HEK293 (cell line): ENCODE measurements around the gene DNAJB5.
"Not testable (repeated sequence)": the region's sequence is repeated elsewhere in the genome, so short reads cannot be mapped to it uniquely, and the experiment has no call there.

Experiments used
- CTCF ChIA-PET: fragments of 350-600 bp; formaldehyde crosslinking; extraction: SDS; loops from one replicate; lab custom pipeline; 2021; ENCODE audit warnings: antibody characterized with exemption; lab: Yijun Ruan, JAX
- POLR2A ChIA-PET: fragments of 300-600 bp; formaldehyde crosslinking; extraction: SDS; loops from one replicate; lab custom pipeline; 2020; ENCODE audit warnings: antibody characterized with exemption, inconsistent platforms; lab: Yijun Ruan, JAX
- H3K27ac ChIP-seq: fragments of 200-500 bp; sonication (Bioruptor generic); 2 replicates; pipeline ENCODE4 v1.5.1; 2014; ENCODE audit warnings: low read depth, low read length, control low read depth, inconsistent platforms; ENCODE audit errors: extremely low read depth
- H3K36me3 ChIP-seq, 2 experiments: fragments of 200-500 bp in 1 of 2; sonication (Bioruptor generic) in 1 of 2; 1 replicate in 1 of 2; 2 replicates in 1 of 2; pipeline ENCODE4 v1.5.1; 2014 to 2017; ENCODE audit warnings: inconsistent platforms in 2 of 2, low read length in 2 of 2; ENCODE audit not compliant: control insufficient read depth in 2 of 2, insufficient read depth in 1 of 2
- H3K4me1 ChIP-seq: fragments of 200-500 bp; sonication (Bioruptor generic); 2 replicates; pipeline ENCODE4 v1.5.1; 2014; ENCODE audit warnings: mild to moderate bottlenecking, low read length, inconsistent platforms; ENCODE audit not compliant: control insufficient read depth, insufficient read depth
- H3K4me3 ChIP-seq: 2 replicates; pipeline ENCODE4 v1.5.1; 2011; ENCODE audit warnings: low read depth, mild to moderate bottlenecking, control low read depth, low read length, moderate library complexity
- H3K9me3 ChIP-seq: fragments of 200-500 bp; sonication (Bioruptor generic); 2 replicates; pipeline ENCODE4 v1.5.1; 2014; ENCODE audit warnings: low read depth, low read length, inconsistent platforms; ENCODE audit not compliant: control insufficient read depth, insufficient read depth
- MYNN ChIP-seq: fragments of 450-650 bp; formaldehyde crosslinking; IDR thresholded peaks from 2 replicates; pipeline ENCODE4 v1.5.1; 2016; ENCODE audit warnings: missing biosample characterization, missing genetic modification characterization, borderline replicate concordance
- SCRT1 ChIP-seq: fragments of 450-650 bp; formaldehyde crosslinking; IDR thresholded peaks from 2 replicates; pipeline ENCODE4 v1.5.1; 2016; ENCODE audit warnings: missing biosample characterization, missing genetic modification characterization, borderline replicate concordance
- TCF7L2 ChIP-seq: IDR thresholded peaks from 2 replicates; pipeline ENCODE4 v1.6.1; 2011; ENCODE audit warnings: low read depth, mild to moderate bottlenecking, inconsistent platforms, low read length, moderate library complexity, borderline replicate concordance
- ZBTB21 ChIP-seq: fragments of 450-650 bp; formaldehyde crosslinking; IDR thresholded peaks from 2 replicates; pipeline ENCODE4 v1.5.1; 2017; ENCODE audit warnings: missing biosample characterization, missing genetic modification characterization
- ZFP41 ChIP-seq: fragments of 450-650 bp; formaldehyde crosslinking; IDR thresholded peaks from 2 replicates; pipeline ENCODE4 v1.5.1; 2016; ENCODE audit warnings: missing biosample characterization, missing genetic modification characterization, borderline replicate concordance
- ZIC2 ChIP-seq: fragments of 450-650 bp; formaldehyde crosslinking; IDR thresholded peaks from 2 replicates; pipeline ENCODE4 v1.5.1; 2016; ENCODE audit warnings: missing biosample characterization, missing genetic modification characterization
- ZNF121 ChIP-seq: fragments of 450-650 bp; formaldehyde crosslinking; IDR thresholded peaks from 2 replicates; pipeline ENCODE4 v1.5.1; 2016; ENCODE audit warnings: missing biosample characterization, missing genetic modification characterization
- ZNF157 ChIP-seq: fragments of 450-650 bp; formaldehyde crosslinking; IDR thresholded peaks from 2 replicates; pipeline ENCODE4 v1.5.1; 2016; ENCODE audit warnings: missing biosample characterization, missing genetic modification characterization
- ZNF302 ChIP-seq: fragments of 450-650 bp; formaldehyde crosslinking; IDR thresholded peaks from 2 replicates; pipeline ENCODE4 v1.5.1; 2016; ENCODE audit warnings: missing biosample characterization, missing genetic modification characterization, low read depth
- ZNF394 ChIP-seq: fragments of 450-650 bp; formaldehyde crosslinking; IDR thresholded peaks from 2 replicates; pipeline ENCODE4 v1.5.1; 2016; ENCODE audit warnings: missing biosample characterization, missing genetic modification characterization, mild to moderate bottlenecking, moderate library complexity, borderline replicate concordance
- ZNF521 ChIP-seq: fragments of 450-650 bp; formaldehyde crosslinking; IDR thresholded peaks from 2 replicates; pipeline ENCODE4 v1.5.1; 2017; ENCODE audit warnings: missing biosample characterization, mild to moderate bottlenecking, missing genetic modification characterization
- ZNF626 ChIP-seq: fragments of 450-650 bp; sonication (Bioruptor Pico); formaldehyde crosslinking; IDR thresholded peaks from 2 replicates; pipeline ENCODE4 v1.5.1; 2018; ENCODE audit warnings: missing biosample characterization, missing genetic modification characterization, inconsistent platforms
- ZNF670 ChIP-seq: fragments of 450-650 bp; formaldehyde crosslinking; IDR thresholded peaks from 2 replicates; pipeline ENCODE4 v1.5.1; 2016; ENCODE audit warnings: missing biosample characterization, missing genetic modification characterization, low read depth
- ZXDB ChIP-seq: fragments of 450-650 bp; formaldehyde crosslinking; IDR thresholded peaks from 2 replicates; pipeline ENCODE4 v1.5.1; 2016; ENCODE audit warnings: missing biosample characterization, missing genetic modification characterization
- TF ChIP-seq, protein P1 (sequence below): fragments of 450-650 bp; formaldehyde crosslinking; IDR thresholded peaks from 2 replicates; pipeline ENCODE4 v1.5.1; 2016; ENCODE audit warnings: missing biosample characterization, missing genetic modification characterization
- TF ChIP-seq, protein P2 (sequence below): fragments of 450-650 bp; formaldehyde crosslinking; IDR thresholded peaks from 2 replicates; pipeline ENCODE4 v1.5.1; 2016; ENCODE audit warnings: missing biosample characterization, missing genetic modification characterization
- TF ChIP-seq, protein P3 (sequence below): fragments of 450-650 bp; formaldehyde crosslinking; IDR thresholded peaks from 2 replicates; pipeline ENCODE4 v1.5.1; 2016; ENCODE audit warnings: missing biosample characterization, missing genetic modification characterization
- TF ChIP-seq, protein P4 (sequence below): fragments of 450-650 bp; formaldehyde crosslinking; IDR thresholded peaks from 2 replicates; pipeline ENCODE4; 2016; ENCODE audit warnings: missing biosample characterization, missing genetic modification characterization
- TF ChIP-seq, protein P5 (sequence below): fragments of 450-650 bp; formaldehyde crosslinking; IDR thresholded peaks from 2 replicates; pipeline ENCODE4 v1.5.1; 2017; ENCODE audit warnings: missing biosample characterization, missing genetic modification characterization
- TF ChIP-seq, protein P6 (sequence below): fragments of 450-650 bp; formaldehyde crosslinking; IDR thresholded peaks from 2 replicates; pipeline ENCODE4 v1.5.1; 2017; ENCODE audit warnings: missing biosample characterization, missing genetic modification characterization
- TF ChIP-seq, protein P7 (sequence below): fragments of 450-650 bp; formaldehyde crosslinking; IDR thresholded peaks from 2 replicates; pipeline ENCODE4 v1.5.1; 2016; ENCODE audit warnings: missing biosample characterization, missing genetic modification characterization, low read depth

DNAJB5 gene

DNA sequence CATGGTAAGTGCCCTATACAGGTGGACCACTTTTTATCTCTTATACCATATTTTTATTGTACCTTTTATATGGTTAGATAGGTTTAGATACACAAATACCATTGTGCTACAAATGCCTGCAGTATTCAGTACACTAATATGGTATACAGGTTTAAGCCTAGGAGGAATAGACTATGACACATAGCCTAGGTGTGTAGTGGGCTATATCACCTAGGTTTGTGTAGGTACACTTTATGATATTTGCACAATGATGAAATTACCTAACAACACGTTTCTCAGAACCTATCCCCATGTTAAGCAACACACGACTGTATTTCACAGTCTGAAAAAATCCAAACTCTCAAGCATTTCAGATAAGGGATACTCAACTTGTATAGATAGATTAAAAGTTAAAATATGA lies 41.1 kb upstream of the DNAJB5 start (continued):
- TF ChIP-seq, protein P1, sequence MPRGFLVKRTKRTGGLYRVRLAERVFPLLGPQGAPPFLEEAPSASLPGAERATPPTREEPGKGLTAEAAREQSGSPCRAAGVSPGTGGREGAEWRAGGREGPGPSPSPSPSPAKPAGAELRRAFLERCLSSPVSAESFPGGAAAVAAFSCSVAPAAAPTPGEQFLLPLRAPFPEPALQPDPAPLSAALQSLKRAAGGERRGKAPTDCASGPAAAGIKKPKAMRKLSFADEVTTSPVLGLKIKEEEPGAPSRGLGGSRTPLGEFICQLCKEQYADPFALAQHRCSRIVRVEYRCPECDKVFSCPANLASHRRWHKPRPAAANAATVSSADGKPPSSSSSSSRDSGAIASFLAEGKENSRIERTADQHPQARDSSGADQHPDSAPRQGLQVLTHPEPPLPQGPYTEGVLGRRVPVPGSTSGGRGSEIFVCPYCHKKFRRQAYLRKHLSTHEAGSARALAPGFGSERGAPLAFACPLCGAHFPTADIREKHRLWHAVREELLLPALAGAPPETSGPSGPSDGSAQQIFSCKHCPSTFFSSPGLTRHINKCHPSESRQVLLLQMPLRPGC (tag by site-specific recombination), result no peak
- TF ChIP-seq ZXDB (tag by site-specific recombination), result no peak
- no peak for TF ChIP-seq ZNF521 (tag by site-specific recombination)
- TF ChIP-seq, protein P2, sequence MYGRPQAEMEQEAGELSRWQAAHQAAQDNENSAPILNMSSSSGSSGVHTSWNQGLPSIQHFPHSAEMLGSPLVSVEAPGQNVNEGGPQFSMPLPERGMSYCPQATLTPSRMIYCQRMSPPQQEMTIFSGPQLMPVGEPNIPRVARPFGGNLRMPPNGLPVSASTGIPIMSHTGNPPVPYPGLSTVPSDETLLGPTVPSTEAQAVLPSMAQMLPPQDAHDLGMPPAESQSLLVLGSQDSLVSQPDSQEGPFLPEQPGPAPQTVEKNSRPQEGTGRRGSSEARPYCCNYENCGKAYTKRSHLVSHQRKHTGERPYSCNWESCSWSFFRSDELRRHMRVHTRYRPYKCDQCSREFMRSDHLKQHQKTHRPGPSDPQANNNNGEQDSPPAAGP (tag by site-specific recombination), result no peak
- TF ChIP-seq, protein P3, sequence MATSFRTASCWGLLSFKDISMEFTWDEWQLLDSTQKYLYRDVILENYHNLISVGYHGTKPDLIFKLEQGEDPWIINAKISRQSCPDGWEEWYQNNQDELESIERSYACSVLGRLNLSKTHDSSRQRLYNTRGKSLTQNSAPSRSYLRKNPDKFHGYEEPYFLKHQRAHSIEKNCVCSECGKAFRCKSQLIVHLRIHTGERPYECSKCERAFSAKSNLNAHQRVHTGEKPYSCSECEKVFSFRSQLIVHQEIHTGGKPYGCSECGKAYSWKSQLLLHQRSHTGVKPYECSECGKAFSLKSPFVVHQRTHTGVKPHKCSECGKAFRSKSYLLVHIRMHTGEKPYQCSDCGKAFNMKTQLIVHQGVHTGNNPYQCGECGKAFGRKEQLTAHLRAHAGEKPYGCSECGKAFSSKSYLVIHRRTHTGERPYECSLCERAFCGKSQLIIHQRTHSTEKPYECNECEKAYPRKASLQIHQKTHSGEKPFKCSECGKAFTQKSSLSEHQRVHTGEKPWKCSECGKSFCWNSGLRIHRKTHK (tag by site-specific recombination), result no peak
- TF ChIP-seq ZNF121 (tag by site-specific recombination), result no peak
- TF ChIP-seq, protein P4, sequence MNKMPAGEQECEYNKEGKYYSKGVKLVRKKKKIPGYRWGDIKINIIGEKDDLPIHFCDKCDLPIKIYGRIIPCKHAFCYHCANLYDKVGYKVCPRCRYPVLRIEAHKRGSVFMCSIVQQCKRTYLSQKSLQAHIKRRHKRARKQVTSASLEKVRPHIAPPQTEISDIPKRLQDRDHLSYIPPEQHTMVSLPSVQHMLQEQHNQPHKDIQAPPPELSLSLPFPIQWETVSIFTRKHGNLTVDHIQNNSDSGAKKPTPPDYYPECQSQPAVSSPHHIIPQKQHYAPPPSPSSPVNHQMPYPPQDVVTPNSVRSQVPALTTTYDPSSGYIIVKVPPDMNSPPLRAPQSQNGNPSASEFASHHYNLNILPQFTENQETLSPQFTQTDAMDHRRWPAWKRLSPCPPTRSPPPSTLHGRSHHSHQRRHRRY (tag by site-specific recombination), result no peak
- TF ChIP-seq ZNF626 (tag by site-specific recombination), result no peak
- no peak for TF ChIP-seq SCRT1 (tag by site-specific recombination)
- TF ChIP-seq, protein P5, sequence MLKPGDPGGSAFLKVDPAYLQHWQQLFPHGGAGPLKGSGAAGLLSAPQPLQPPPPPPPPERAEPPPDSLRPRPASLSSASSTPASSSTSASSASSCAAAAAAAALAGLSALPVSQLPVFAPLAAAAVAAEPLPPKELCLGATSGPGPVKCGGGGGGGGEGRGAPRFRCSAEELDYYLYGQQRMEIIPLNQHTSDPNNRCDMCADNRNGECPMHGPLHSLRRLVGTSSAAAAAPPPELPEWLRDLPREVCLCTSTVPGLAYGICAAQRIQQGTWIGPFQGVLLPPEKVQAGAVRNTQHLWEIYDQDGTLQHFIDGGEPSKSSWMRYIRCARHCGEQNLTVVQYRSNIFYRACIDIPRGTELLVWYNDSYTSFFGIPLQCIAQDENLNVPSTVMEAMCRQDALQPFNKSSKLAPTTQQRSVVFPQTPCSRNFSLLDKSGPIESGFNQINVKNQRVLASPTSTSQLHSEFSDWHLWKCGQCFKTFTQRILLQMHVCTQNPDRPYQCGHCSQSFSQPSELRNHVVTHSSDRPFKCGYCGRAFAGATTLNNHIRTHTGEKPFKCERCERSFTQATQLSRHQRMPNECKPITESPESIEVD (tag by site-specific recombination), result no peak
- TF ChIP-seq, all 188 proteins: peak for 0

DNA sequence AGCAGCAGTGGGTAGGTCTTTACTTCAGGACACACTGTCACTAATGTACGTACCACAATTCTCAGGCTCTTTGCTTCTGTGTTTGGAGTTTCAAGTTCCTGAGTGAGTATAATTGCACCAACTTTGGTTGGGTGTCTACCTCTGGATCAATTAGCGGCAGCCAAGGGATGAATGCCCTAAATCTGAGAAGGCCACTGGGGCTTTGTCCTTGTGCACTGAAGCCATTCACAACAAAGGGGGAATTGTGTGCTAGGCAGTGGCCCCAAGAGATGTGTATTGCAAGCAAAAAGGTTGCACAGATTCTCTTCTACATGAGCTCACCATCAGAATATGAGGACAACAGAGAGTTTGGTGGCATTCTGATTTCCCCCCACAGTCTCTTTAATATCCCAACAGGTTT lies 35.3 kb upstream of the DNAJB5 start:
- no peak overlapping the region for H3K4me3 ChIP-seq
- CTCF ChIA-PET, result interaction anchor here (0.6 to 1.7 kb wide), 2 partner anchors 31 to 40 kb away, joined by 3 read pairs; no protein-coding TSS in a partner anchor

DNA sequence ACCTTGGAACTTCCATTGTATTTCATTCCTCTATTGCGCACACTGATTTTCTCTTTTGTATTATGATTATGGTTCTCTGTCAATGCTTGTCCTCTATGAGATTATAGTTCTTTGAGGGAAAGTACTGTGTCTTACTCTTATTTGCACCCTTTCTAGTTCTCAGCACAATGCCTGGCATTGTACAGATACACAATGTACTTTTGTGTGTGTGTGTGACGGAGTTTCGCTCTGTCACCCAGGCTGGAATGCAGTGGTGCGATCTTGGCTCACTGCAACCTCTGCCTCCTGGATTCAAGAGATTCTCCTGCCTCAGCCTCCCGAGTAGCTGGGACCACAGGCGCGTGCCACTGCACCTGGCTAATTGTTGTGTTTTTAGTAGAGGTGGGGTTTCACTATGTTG lies 33.5 kb upstream of the DNAJB5 start:
- H3K36me3 ChIP-seq, POLR2A ChIA-PET, H3K4me3 ChIP-seq, H3K27ac ChIP-seq, H3K9me3 ChIP-seq, H3K4me1 ChIP-seq: not testable (repeated sequence)
- CTCF ChIA-PET, result interaction anchor here (0.7 kb wide), 1 partner anchor 27 kb away, joined by 3 read pairs; no protein-coding TSS in a partner anchor

More for the DNA sequence above, 35.3 kb upstream of the DNAJB5 start:
- no peaks in the 10 kb centered on the region for H3K36me3 ChIP-seq
- TF ChIP-seq ZFP41 (tag by site-specific recombination) (no peak), ZNF302 (tag by site-specific recombination) (no peak), ZIC2 (tag by site-specific recombination) (no peak), TCF7L2 (no peak), ZBTB21 (tag by site-specific recombination) (no peak), ZNF394 (no peak), ZNF670 (tag by site-specific recombination) (no peak), ZNF157 (tag by site-specific recombination) (no peak), MYNN (tag by site-specific recombination) (no peak)
- TF ChIP-seq, protein P6, sequence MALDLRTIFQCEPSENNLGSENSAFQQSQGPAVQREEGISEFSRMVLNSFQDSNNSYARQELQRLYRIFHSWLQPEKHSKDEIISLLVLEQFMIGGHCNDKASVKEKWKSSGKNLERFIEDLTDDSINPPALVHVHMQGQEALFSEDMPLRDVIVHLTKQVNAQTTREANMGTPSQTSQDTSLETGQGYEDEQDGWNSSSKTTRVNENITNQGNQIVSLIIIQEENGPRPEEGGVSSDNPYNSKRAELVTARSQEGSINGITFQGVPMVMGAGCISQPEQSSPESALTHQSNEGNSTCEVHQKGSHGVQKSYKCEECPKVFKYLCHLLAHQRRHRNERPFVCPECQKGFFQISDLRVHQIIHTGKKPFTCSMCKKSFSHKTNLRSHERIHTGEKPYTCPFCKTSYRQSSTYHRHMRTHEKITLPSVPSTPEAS (tag by site-specific recombination), result no peak
- TF ChIP-seq, protein P7, sequence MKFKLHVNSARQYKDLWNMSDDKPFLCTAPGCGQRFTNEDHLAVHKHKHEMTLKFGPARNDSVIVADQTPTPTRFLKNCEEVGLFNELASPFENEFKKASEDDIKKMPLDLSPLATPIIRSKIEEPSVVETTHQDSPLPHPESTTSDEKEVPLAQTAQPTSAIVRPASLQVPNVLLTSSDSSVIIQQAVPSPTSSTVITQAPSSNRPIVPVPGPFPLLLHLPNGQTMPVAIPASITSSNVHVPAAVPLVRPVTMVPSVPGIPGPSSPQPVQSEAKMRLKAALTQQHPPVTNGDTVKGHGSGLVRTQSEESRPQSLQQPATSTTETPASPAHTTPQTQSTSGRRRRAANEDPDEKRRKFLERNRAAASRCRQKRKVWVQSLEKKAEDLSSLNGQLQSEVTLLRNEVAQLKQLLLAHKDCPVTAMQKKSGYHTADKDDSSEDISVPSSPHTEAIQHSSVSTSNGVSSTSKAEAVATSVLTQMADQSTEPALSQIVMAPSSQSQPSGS (tag by site-specific recombination), result no peak
- H3K4me1 ChIP-seq, result no peaks in the 10 kb centered on the region
- no peak overlapping the region for H3K27ac ChIP-seq
- POLR2A ChIA-PET, result no interaction called here
- no peaks in the 10 kb centered on the region for H3K9me3 ChIP-seq
